Tibial artery (tissue), 4 donors: Measurements from ENCODE around the gene COX6B1.

Source experiments
- DNase-seq, 2 donors: peaks; one replicate each; pipeline ENCODE4 v3.0.0-alpha.2; 2019
- H3K27ac ChIP-seq, 2 donors: fragments of 200-600 bp; sonication (generic) in 1 of 2; 1 replicate in 1 of 2; 2 replicates in 1 of 2; pipeline ENCODE4 v1.5.1; 2018 to 2019; ENCODE audit warnings: mild to moderate bottlenecking in 1 of 2
- H3K27me3 ChIP-seq, 2 donors: fragments of 200-600 bp; sonication (generic) in 1 of 2; one replicate each; pipeline versions ENCODE4 v1.5.1 to v1.6.0; 2016 to 2019
- H3K36me3 ChIP-seq, 3 donors: fragments of 200-600 bp; sonication (generic) in 2 of 3; one replicate each; pipeline ENCODE4 v1.5.1; 2016 to 2019; ENCODE audit warnings: mild to moderate bottlenecking in 2 of 3
- H3K4me1 ChIP-seq, 4 donors: fragments of 200-600 bp; sonication (generic) in 2 of 4; 1 replicate in 3 of 4; 2 replicates in 1 of 4; pipeline ENCODE4 v1.5.1; 2016 to 2019
- H3K4me3 ChIP-seq, 2 donors: fragments of 200-600 bp; sonication (generic) in 1 of 2; 1 replicate in 1 of 2; 2 replicates in 1 of 2; pipeline ENCODE4 v1.5.1; 2018 to 2019; ENCODE audit warnings: mild to moderate bottlenecking in 2 of 2
- H3K9me3 ChIP-seq, 3 donors: fragments of 200-600 bp; sonication (generic) in 1 of 3; one replicate each; pipeline ENCODE4 v1.5.1; 2016 to 2019
- intact Hi-C: fragments of 100-400 bp; cut with DNase I; formaldehyde crosslinking; loops from one replicate; pipeline ENCODE4 v1.15.0; 2023; ENCODE audit warnings: low total_unique reads
- TF ChIP-seq, protein P1 (sequence below), 2 experiments: fragments of 200-600 bp in 1 of 2; fragments of 450-650 bp in 1 of 2; IDR thresholded peaks; one replicate each; pipeline ENCODE4 v1.5.1; 2017 to 2019; ENCODE audit warnings: antibody characterized with exemption in 2 of 2, mild to moderate bottlenecking in 1 of 2, moderate library complexity in 1 of 2

Gene COX6B1

DNA sequence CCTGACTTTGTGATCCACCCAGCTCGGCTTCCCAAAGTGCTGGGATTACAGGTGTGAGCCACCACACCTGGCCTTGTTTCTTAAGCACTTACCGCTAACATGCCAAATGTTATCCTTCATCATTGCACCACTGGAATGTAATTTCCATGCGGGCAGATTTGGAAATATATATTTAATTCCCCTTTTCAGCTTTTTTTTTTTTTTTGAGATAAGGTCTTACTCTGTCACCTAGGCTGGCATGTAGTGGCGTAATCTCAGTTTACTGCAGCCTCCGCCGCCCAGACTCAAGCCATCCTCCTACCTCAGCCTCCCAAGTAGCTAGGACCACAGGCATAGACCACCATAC lies 13.8 kb downstream of the COX6B1 start:
- Histone ChIP-seq H3K9me3 (no peaks in the 10 kb centered on the region), H3K27ac (no peak overlapping the region), H3K4me3 (no peak overlapping the region), H3K4me1 (no peaks in the 10 kb centered on the region), H3K36me3 (peaks cover 57 to 71% (median 58%) of the 10 kb centered on the region in 3 donors), H3K27me3 (no peaks in the 10 kb centered on the region)
- intact Hi-C loops, result no loop called here
- no peak for DNase-seq
- TF ChIP-seq, protein P1, sequence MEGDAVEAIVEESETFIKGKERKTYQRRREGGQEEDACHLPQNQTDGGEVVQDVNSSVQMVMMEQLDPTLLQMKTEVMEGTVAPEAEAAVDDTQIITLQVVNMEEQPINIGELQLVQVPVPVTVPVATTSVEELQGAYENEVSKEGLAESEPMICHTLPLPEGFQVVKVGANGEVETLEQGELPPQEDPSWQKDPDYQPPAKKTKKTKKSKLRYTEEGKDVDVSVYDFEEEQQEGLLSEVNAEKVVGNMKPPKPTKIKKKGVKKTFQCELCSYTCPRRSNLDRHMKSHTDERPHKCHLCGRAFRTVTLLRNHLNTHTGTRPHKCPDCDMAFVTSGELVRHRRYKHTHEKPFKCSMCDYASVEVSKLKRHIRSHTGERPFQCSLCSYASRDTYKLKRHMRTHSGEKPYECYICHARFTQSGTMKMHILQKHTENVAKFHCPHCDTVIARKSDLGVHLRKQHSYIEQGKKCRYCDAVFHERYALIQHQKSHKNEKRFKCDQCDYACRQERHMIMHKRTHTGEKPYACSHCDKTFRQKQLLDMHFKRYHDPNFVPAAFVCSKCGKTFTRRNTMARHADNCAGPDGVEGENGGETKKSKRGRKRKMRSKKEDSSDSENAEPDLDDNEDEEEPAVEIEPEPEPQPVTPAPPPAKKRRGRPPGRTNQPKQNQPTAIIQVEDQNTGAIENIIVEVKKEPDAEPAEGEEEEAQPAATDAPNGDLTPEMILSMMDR (IDR thresholded peaks at IDR 0.05), result no peak

DNA sequence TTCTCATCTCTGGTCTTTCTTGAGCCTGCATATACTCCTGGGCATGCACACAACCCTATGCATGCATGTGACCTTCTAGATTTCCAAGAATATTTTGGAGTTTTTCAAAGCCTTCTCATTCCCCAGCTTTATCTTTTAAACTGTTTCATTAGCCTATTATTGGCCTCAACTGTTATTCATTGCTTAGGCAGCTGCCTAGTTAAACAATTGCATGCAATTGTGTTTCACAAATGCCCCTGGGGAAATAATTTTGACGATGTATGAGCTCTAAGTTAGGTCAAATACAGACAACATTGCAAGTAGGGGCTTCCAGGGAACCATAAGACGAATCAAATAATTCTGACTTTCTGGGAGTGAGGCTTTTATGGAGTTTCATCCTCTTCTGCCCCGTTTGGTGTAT lies 15.9 kb downstream of the COX6B1 start:
- Histone ChIP-seq H3K9me3 (no peaks in the 10 kb centered on the region), H3K27ac (no peak overlapping the region), H3K4me3 (no peak overlapping the region), H3K27me3 (no peaks in the 10 kb centered on the region), H3K36me3 (peaks cover 37 to 51% (median 39%) of the 10 kb centered on the region in 3 donors), H3K4me1 (no peaks in the 10 kb centered on the region)
- intact Hi-C loops, result no loop called here
- TF ChIP-seq, protein P1 (IDR thresholded peaks at IDR 0.05), result no peak
- DNase-seq, result no peak

DNA sequence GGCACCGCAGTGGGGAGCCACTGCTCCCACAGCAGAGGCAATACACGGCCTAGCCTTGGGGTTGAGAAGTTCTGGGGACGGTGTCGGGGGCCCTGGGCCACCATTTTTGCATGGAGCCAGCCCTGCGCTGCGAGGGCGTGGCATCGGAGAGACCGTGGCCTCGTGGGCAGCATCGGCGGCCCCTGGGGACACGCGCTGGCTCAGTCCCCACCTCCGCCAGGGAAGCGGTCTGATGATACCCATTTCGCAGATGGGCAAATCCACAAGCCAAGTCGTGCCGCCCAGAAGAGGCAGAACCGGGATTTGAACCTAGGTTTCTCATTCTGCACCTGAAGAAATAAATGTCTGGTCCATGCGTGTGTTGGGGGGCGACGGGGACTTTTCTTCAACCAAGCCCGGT lies 17.0 kb downstream of the COX6B1 start:
- H3K36me3 ChIP-seq, result peaks cover 25 to 42% (median 27%) of the 10 kb centered on the region in 3 donors
- H3K27me3 ChIP-seq, result no peaks in the 10 kb centered on the region
- no peak for DNase-seq
- no peaks in the 10 kb centered on the region for H3K4me1 ChIP-seq
- intact Hi-C loops, result no loop called here
- H3K4me3 ChIP-seq, result no peak overlapping the region
- no peak overlapping the region for H3K27ac ChIP-seq
- no peaks in the 10 kb centered on the region for H3K9me3 ChIP-seq
- TF ChIP-seq, protein P1 (IDR thresholded peaks at IDR 0.05), result no peak

DNA sequence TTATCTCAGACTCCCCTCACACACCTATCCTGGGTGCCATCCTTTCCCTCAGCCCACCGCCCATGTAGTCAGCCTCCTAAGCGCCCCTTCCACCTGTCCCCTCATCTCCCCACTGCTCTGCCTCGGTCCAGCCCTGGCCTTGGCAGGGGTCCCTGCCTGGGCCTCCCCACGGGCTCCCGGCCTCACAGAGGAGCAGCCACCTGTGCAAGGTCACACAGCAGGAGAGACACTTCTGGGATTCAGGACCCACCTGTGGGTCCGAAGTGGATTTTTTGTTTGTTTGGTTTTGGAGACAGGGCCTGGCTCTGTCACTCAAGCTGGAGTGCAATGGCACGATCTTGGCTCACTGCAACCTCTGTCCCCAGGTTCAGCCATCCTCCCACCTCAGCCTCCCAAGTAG lies 17.5 kb downstream of the COX6B1 start:
- intact Hi-C loops, result no loop called here
- H3K27me3 ChIP-seq, result no peaks in the 10 kb centered on the region
- TF ChIP-seq, protein P1 (IDR thresholded peaks at IDR 0.05), result no peak
- no peak for DNase-seq
- H3K4me3 ChIP-seq, result no peak overlapping the region
- peaks cover 20 to 37% (median 23%) of the 10 kb centered on the region in 3 donors for H3K36me3 ChIP-seq
- H3K27ac ChIP-seq, result no peak overlapping the region
- no peaks in the 10 kb centered on the region for H3K4me1 ChIP-seq
- no peaks in the 10 kb centered on the region for H3K9me3 ChIP-seq

DNA sequence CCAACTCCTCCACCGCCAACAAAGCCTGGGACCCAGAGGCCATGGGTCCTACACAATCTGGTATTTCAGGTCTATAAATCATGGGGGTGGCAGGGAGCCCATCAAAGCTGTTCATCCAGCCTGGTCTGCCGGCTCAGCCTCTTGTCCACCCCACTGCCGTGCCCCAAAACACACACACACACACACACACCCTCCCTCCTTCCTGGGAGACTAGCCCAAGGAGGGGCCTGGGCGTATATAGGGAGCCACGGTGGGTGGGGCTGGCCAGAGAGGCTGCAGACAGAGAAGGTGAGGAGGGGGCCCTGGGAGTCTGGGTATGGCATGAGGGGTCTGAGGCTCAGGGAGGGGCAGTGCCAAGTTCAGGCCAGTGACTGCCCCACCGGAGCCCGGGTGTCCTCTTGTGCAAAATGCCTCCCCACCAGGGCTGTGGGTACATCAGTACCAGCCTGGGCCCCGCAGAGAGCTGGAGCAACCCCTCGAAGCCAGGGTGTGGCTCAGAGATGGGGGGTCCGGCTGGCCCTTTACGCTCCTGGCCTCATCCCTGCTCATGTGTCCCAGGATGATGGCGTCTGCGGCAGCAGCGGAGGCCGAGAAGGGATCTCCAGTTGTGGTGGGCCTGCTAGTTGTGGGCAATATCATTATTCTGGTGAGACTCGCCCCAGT lies 18.3 kb downstream of the COX6B1 start, which contains the start of gene UPK1A:
TSS of gene UPK1A (plus strand) at position 267 of the 663 bp plus-strand sequence. CDS start at position 563, 296 bp downstream.
- Histone ChIP-seq H3K4me1 (no peaks in the 10 kb centered on the region), H3K4me3 (no peak within 1 kb of the TSS), H3K36me3 (peaks cover 13 to 30% (median 18%) of the 10 kb centered on the region in 3 donors), H3K9me3 (no peaks in the 10 kb centered on the region), H3K27me3 (no peaks in the 10 kb centered on the region), H3K27ac (no peak within 1 kb of the TSS)
- intact Hi-C loops, result no loop called here
- TF ChIP-seq, protein P1 (IDR thresholded peaks at IDR 0.05), result no peak
- no peak for DNase-seq
